SK-N-SH (cell line): ENCODE measurements around the gene HK1. TPM values are rescaled to one million over a fixed set of nuclear protein-coding genes. Genes with fewer than 3 reads are reported as not detected.

ENCODE experiments used
- CTCF ChIA-PET: fragments of 300-600, 350-600 bp; formaldehyde crosslinking; extraction: SDS; loops from one replicate; lab custom pipeline; 2021; lab: Yijun Ruan, JAX
- POLR2A ChIA-PET: fragments of 350-600 bp; sonication (Branson Sonifier 250); formaldehyde crosslinking; extraction: SDS; loops from one replicate; lab custom pipeline; 2020; ENCODE audit warnings: antibody characterized with exemption, inconsistent platforms; lab: Yijun Ruan, JAX
- DNase-seq: peaks from one replicate; pipeline ENCODE4 v3.0.0; 2012
- H2AFZ ChIP-seq: fragments of 200-600 bp; sonication (generic); 2 replicates; pipeline ENCODE4 v1.8.1; 2016; ENCODE audit warnings: antibody characterized with exemption, mild to moderate bottlenecking, low read depth
- H3F3A ChIP-seq: fragments of 200-600 bp; sonication (generic); replicated peaks from 2 replicates; pipeline ENCODE3; 2016; ENCODE audit warnings: antibody characterized with exemption, mild to moderate bottlenecking; ENCODE audit not compliant: insufficient read depth
- H3K27ac ChIP-seq, 2 experiments: fragments of 200-500 bp in 1 of 2; fragments of 200-600 bp in 1 of 2; sonication (Bioruptor generic) in 1 of 2; sonication (generic), shearing (Covaris generic) in 1 of 2; 2 replicates each; pipeline versions ENCODE4 v1.5.1 to v1.6.1; 2014 to 2016; ENCODE audit warnings: low read depth in 2 of 2, inconsistent platforms in 1 of 2, low read length in 1 of 2, mild to moderate bottlenecking in 1 of 2, mixed read lengths in 1 of 2
- H3K27me3 ChIP-seq: fragments of 200-600 bp; sonication (generic), shearing (Covaris generic); 2 replicates; pipeline ENCODE4 v1.6.1; 2016; ENCODE audit warnings: mixed run types; ENCODE audit not compliant: insufficient read depth
- H3K36me3 ChIP-seq, 2 experiments: fragments of 200-500 bp in 1 of 2; fragments of 200-600 bp in 1 of 2; sonication (Bioruptor generic) in 1 of 2; sonication (generic) in 1 of 2; replicated peaks in 1 of 2; 2 replicates each; pipeline versions ENCODE3 to v1.5.1; 2014 to 2016; ENCODE audit warnings: low read length in 1 of 2, mild to moderate bottlenecking in 1 of 2; ENCODE audit not compliant: insufficient read depth in 2 of 2, control insufficient read depth in 1 of 2
- H3K4me1 ChIP-seq, 2 experiments: fragments of 200-500 bp in 1 of 2; fragments of 200-600 bp in 1 of 2; sonication (Bioruptor generic) in 1 of 2; sonication (generic), shearing (Covaris generic) in 1 of 2; 2 replicates each; pipeline versions ENCODE4 v1.5.1 to v1.6.1; 2014 to 2016; ENCODE audit warnings: low read depth in 1 of 2, low read length in 1 of 2, mixed run types in 1 of 2; ENCODE audit not compliant: insufficient read depth in 2 of 2, control insufficient read depth in 1 of 2
- H3K4me2 ChIP-seq: fragments of 200-600 bp; sonication (generic), shearing (Covaris generic); 2 replicates; pipeline ENCODE4 v1.6.1; 2017; ENCODE audit warnings: mixed run types
- H3K4me3 ChIP-seq, 2 experiments: fragments of 200-500 bp in 1 of 2; fragments of 200-600 bp in 1 of 2; sonication (Bioruptor generic) in 1 of 2; sonication (generic), shearing (Covaris generic) in 1 of 2; 2 replicates each; pipeline versions ENCODE4 v1.5.1 to v1.8.1; 2014 to 2016; ENCODE audit warnings: low read depth in 2 of 2, inconsistent platforms in 1 of 2, low read length in 1 of 2, mild to moderate bottlenecking in 1 of 2, mixed read lengths in 1 of 2, moderate library complexity in 1 of 2
- H3K79me2 ChIP-seq: fragments of 200-600 bp; sonication (generic); 2 replicates; pipeline ENCODE4 v1.8.1; 2017; ENCODE audit warnings: mild to moderate bottlenecking; ENCODE audit not compliant: insufficient read depth
- H3K9ac ChIP-seq: fragments of 200-600 bp; sonication (generic); 2 replicates; pipeline ENCODE4 v1.6.1; 2017; ENCODE audit warnings: mixed run types
- H3K9me2 ChIP-seq: fragments of 200-600 bp; sonication (generic); 2 replicates; pipeline ENCODE4 v1.6.1; 2017; ENCODE audit warnings: mixed run types
- H3K9me3 ChIP-seq: fragments of 200-600 bp; sonication (generic); 2 replicates; pipeline ENCODE4 v1.6.1; 2017; ENCODE audit warnings: mixed run types, mild to moderate bottlenecking, moderate library complexity
- H4K20me1 ChIP-seq: fragments of 200-600 bp; sonication (generic); 2 replicates; pipeline ENCODE4 v1.6.1; 2017; ENCODE audit warnings: mild to moderate bottlenecking, mixed run types; ENCODE audit not compliant: insufficient read depth
- CHD2 ChIP-seq: fragments of 150-350 bp; IDR thresholded peaks from 2 replicates; pipeline ENCODE4 v1.6.1; 2018; ENCODE audit warnings: low read length; ENCODE audit not compliant: partially characterized antibody
- ELF1 ChIP-seq: IDR thresholded peaks from 2 replicates; pipeline ENCODE4 v1.4.0; 2012
- EP300 ChIP-seq, 2 experiments: IDR thresholded peaks; 2 replicates each; pipeline versions ENCODE4 v1.4.0 to v1.6.1; 2012; ENCODE audit warnings: borderline replicate concordance in 1 of 2, low read depth in 1 of 2, low read length in 1 of 2
- EZH2phosphoT487 ChIP-seq: fragments of 200-600 bp; sonication (generic); IDR thresholded peaks from 2 replicates; pipeline ENCODE4 v1.6.1; 2017; ENCODE audit warnings: low read depth, mixed run types, mild to moderate bottlenecking, antibody characterized with exemption, moderate library complexity, borderline replicate concordance
- GATA2 ChIP-seq: sonication (generic); formaldehyde crosslinking; IDR thresholded peaks from 2 replicates; pipeline ENCODE4 v1.5.0; 2020; ENCODE audit warnings: mild to moderate bottlenecking, missing genetic modification reagents
- JUND ChIP-seq: IDR thresholded peaks from 2 replicates; pipeline ENCODE4 v1.4.0; 2012
- MAX ChIP-seq: IDR thresholded peaks from 2 replicates; pipeline ENCODE4 v1.4.0; 2012; ENCODE audit warnings: low read depth
- MEF2A ChIP-seq: IDR thresholded peaks from 2 replicates; pipeline ENCODE4 v1.4.0; 2012; ENCODE audit warnings: low read depth, borderline replicate concordance
- NFIC ChIP-seq: IDR thresholded peaks from 2 replicates; pipeline ENCODE4 v1.4.0; 2012; ENCODE audit warnings: borderline replicate concordance
- RAD21 ChIP-seq: IDR thresholded peaks from 2 replicates; pipeline ENCODE4 v1.6.1; 2012; ENCODE audit warnings: mild to moderate bottlenecking, low read length
- RCOR1 ChIP-seq: fragments of 150-350 bp; IDR thresholded peaks from 2 replicates; pipeline ENCODE4 v1.6.1; 2017; ENCODE audit warnings: antibody characterized with exemption, low read length
- RFX5 ChIP-seq: IDR thresholded peaks from 2 replicates; pipeline ENCODE4 v1.6.1; 2012; ENCODE audit warnings: mild to moderate bottlenecking, improper control_type of control experiment, low read length
- RXRA ChIP-seq: IDR thresholded peaks from 2 replicates; pipeline ENCODE4 v1.4.0; 2012; ENCODE audit warnings: low read depth, mild to moderate bottlenecking, borderline replicate concordance
- SMC3 ChIP-seq: IDR thresholded peaks from 2 replicates; pipeline ENCODE4 v1.6.1; 2012; ENCODE audit warnings: low read depth, low read length, improper control_type of control experiment
- TCF12 ChIP-seq: IDR thresholded peaks from 2 replicates; pipeline ENCODE4 v1.4.0; 2012
- YY1 ChIP-seq: IDR thresholded peaks from 2 replicates; pipeline ENCODE4 v1.4.0; 2012; ENCODE audit warnings: low read depth, mild to moderate bottlenecking
- WGBS: methylation state at CpG from one replicate; pipeline ENCODE4 v1.1.6; 2017; ENCODE audit warnings: low lambda C conversion rate; 5-methylcytosine and 5-hydroxymethylcytosine counted together
- polyA plus RNA-seq, 3 experiments: library from polyadenylated mRNA; depleted of rRNA; stranded (reverse); fragments of >200 nt; gene quantifications; 2 replicates each; pipeline ENCODE4 v1.2.3, GENCODE V29; 2012
- TF ChIP-seq, protein P1 (sequence below): fragments of 150-350 bp; IDR thresholded peaks from 2 replicates; pipeline ENCODE4 v1.6.1; 2016; ENCODE audit warnings: mild to moderate bottlenecking, low read depth, low read length
- TF ChIP-seq, protein P2 (sequence below): fragments of 200-600 bp; sonication (generic); IDR thresholded peaks from 2 replicates; pipeline ENCODE4 v1.6.1; 2017; ENCODE audit warnings: antibody characterized with exemption, mild to moderate bottlenecking, moderate library complexity
- TF ChIP-seq, protein P3 (sequence below): IDR thresholded peaks from 2 replicates; pipeline ENCODE4; 2012

HK1 gene
- polyA plus RNA-seq, 1 of the 3 experiments (the other 2 are of a cell fraction) = 38.7 TPM

DNA sequence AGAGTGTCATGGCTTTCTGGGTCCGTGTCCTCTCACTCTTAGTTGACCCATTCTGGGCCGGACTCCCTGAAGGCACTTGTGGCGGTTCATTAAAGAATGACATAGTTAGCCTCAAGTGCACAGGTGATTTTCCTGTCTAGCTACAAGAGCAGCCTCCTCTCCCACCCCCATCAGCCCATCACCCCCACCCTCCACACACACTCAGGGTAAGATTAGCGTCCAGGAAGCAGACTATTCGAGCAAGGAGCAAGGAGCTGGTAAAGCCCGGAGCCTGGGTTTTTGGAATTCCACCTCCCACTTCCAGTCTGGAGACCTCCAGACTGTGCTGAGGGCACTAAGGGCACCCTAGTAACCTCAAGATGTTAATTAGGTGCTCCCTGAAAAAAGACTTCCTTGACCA lies 98.9 kb downstream of the HK1 start:
- POLR2A ChIA-PET = no interaction called here
- Histone ChIP-seq H3K4me3 (no peak overlapping the region), H3K4me2 (no peak overlapping the region), H3K27ac (no peak overlapping the region), H3K9ac (no peak overlapping the region), H3K4me1 (peaks cover 0 to 3% of the 10 kb centered on the region in 2 experiments; a peak in 2 of 4 replicates), H3K36me3 (peaks cover 34 to 36% of the 10 kb centered on the region in 2 experiments), H4K20me1 (no peaks in the 10 kb centered on the region), H3F3A (peaks cover 6% of the 10 kb centered on the region), H2AFZ (no peak overlapping the region), H3K9me2 (no peaks in the 10 kb centered on the region), H3K27me3 (no peaks in the 10 kb centered on the region), H3K9me3 (no peaks in the 10 kb centered on the region), H3K79me2 (0 out of 2 replicates have a peak, but pooled peaks cover 3% of the 10 kb centered on the region)
- CTCF ChIA-PET = no interaction called here
- DNase-seq = no peak
- TF ChIP-seq EP300 (IDR thresholded peaks at IDR 0.05; ENCODE audit: borderline replicate concordance in 1 of 2, low read depth in 1 of 2, low read length in 1 of 2) (no peak), EZH2phosphoT487 (no peak), ELF1 (no peak), RFX5 (no peak), YY1 (no peak), NFIC (no peak), SMC3 (no peak), RXRA (no peak), GATA2 (CRISPR knock-in tag) (no peak), JUND (no peak), RAD21 (no peak), MEF2A (no peak), MAX (no peak), RCOR1 (no peak), CHD2 (no peak), TCF12 (no peak)
- TF ChIP-seq, protein P1, sequence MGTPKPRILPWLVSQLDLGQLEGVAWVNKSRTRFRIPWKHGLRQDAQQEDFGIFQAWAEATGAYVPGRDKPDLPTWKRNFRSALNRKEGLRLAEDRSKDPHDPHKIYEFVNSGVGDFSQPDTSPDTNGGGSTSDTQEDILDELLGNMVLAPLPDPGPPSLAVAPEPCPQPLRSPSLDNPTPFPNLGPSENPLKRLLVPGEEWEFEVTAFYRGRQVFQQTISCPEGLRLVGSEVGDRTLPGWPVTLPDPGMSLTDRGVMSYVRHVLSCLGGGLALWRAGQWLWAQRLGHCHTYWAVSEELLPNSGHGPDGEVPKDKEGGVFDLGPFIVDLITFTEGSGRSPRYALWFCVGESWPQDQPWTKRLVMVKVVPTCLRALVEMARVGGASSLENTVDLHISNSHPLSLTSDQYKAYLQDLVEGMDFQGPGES = no peak
- TF ChIP-seq, protein P2, sequence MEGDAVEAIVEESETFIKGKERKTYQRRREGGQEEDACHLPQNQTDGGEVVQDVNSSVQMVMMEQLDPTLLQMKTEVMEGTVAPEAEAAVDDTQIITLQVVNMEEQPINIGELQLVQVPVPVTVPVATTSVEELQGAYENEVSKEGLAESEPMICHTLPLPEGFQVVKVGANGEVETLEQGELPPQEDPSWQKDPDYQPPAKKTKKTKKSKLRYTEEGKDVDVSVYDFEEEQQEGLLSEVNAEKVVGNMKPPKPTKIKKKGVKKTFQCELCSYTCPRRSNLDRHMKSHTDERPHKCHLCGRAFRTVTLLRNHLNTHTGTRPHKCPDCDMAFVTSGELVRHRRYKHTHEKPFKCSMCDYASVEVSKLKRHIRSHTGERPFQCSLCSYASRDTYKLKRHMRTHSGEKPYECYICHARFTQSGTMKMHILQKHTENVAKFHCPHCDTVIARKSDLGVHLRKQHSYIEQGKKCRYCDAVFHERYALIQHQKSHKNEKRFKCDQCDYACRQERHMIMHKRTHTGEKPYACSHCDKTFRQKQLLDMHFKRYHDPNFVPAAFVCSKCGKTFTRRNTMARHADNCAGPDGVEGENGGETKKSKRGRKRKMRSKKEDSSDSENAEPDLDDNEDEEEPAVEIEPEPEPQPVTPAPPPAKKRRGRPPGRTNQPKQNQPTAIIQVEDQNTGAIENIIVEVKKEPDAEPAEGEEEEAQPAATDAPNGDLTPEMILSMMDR = no peak
- TF ChIP-seq, protein P3, sequence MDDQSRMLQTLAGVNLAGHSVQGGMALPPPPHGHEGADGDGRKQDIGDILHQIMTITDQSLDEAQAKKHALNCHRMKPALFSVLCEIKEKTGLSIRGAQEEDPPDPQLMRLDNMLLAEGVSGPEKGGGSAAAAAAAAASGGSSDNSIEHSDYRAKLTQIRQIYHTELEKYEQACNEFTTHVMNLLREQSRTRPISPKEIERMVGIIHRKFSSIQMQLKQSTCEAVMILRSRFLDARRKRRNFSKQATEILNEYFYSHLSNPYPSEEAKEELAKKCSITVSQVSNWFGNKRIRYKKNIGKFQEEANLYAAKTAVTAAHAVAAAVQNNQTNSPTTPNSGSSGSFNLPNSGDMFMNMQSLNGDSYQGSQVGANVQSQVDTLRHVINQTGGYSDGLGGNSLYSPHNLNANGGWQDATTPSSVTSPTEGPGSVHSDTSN = no peak
- WGBS = 91% methylated on average over 6 of the region's 6 CpGs
